ENCODE results near the gene RHOV. TPM values are rescaled to one million over a fixed set of nuclear protein-coding genes. Genes with fewer than 3 reads are reported as not detected.

The RHOV gene
- total RNA-seq, 2 experiments from 2014 or later = 0.29 to 0.53 TPM

GRCh38 chr15:40838756-40839155 lies 35.3 kb downstream of the RHOV start:
- H3K27me3 Mint-ChIP-seq = peaks cover 3% of the 10 kb centered on the region
- POLR2A ChIA-PET = no interaction called here

GRCh38 chr15:40836020-40836419 lies 38.0 kb downstream of the RHOV start:
- no peaks in the 10 kb centered on the region for H3K36me3 Mint-ChIP-seq
- CTCF ChIA-PET = no interaction called here
- H3K9me3 Mint-ChIP-seq = no peaks in the 10 kb centered on the region
- DNase-seq = no peak
- POLR2A ChIA-PET = no interaction called here
- no peaks in the 10 kb centered on the region for H3K4me1 Mint-ChIP-seq (ENCODE audit: low read depth)
- no peaks in the 10 kb centered on the region for H3K27me3 Mint-ChIP-seq
- no peak overlapping the region for H3K27ac Mint-ChIP-seq
- intact Hi-C loops (cut with micrococcal nuclease) = no loop called here
- H3K4me3 Mint-ChIP-seq = no peak overlapping the region

More at GRCh38 chr15:40838756-40839155, 35.3 kb downstream of the RHOV start:
- Mint-ChIP-seq H3K9me3 (no peaks in the 10 kb centered on the region), H3K36me3 (no peaks in the 10 kb centered on the region), H3K27ac (no peak overlapping the region), H3K4me1 (ENCODE audit: low read depth) (peaks cover 4% of the 10 kb centered on the region), H3K4me3 (no peak overlapping the region)
- intact Hi-C loops (cut with micrococcal nuclease) = no loop called here
- CTCF ChIA-PET = interaction anchor here (1.2 to 2.5 kb wide), 3 partner anchors 18 to 55 kb away, joined by 3 to 12 read pairs (median 4); partner anchors contain the start of gene VPS18
- DNase-seq = no peak

- H3K4me3 Mint-ChIP-seq = no peak overlapping the region
- no peak overlapping the region for H3K27ac Mint-ChIP-seq
- ChIA-PET CTCF (interaction anchor here (0.6 to 0.7 kb wide), 2 partner anchors 21 to 258 kb away, joined by 3 read pairs; no protein-coding TSS in a partner anchor), POLR2A (no interaction called here)
- no peaks in the 10 kb centered on the region for H3K27me3 Mint-ChIP-seq
- DNase-seq = no peak
- H3K36me3 Mint-ChIP-seq = no peaks in the 10 kb centered on the region
- intact Hi-C loops (cut with micrococcal nuclease) = no loop called here
- H3K4me1 Mint-ChIP-seq (ENCODE audit: low read depth) = no peaks in the 10 kb centered on the region
- H3K9me3 Mint-ChIP-seq = no peaks in the 10 kb centered on the region
These were observed 41.1 kb downstream of the RHOV start for GRCh38 chr15:40832903-40833302.

GRCh38 chr15:40831861-40832260 lies 42.2 kb downstream of the RHOV start:
- DNase-seq = no peak
- Mint-ChIP-seq H3K27ac (no peak overlapping the region), H3K9me3 (no peaks in the 10 kb centered on the region), H3K4me3 (no peak overlapping the region), H3K36me3 (no peaks in the 10 kb centered on the region), H3K4me1 (ENCODE audit: low read depth) (no peaks in the 10 kb centered on the region), H3K27me3 (no peaks in the 10 kb centered on the region)
- intact Hi-C loops (cut with micrococcal nuclease) = no loop called here
- ChIA-PET CTCF (no interaction called here), POLR2A (no interaction called here)

- no peaks in the 10 kb centered on the region for H3K9me3 Mint-ChIP-seq
- intact Hi-C loops (cut with micrococcal nuclease) = no loop called here
- ChIA-PET POLR2A (no interaction called here), CTCF (interaction anchor here (1.4 kb wide), 1 partner anchor 28 kb away, joined by 7 read pairs; no protein-coding TSS in a partner anchor)
- H3K27me3 Mint-ChIP-seq = no peaks in the 10 kb centered on the region
- no peaks in the 10 kb centered on the region for H3K36me3 Mint-ChIP-seq
- DNase-seq = no peak
- no peaks in the 10 kb centered on the region for H3K4me1 Mint-ChIP-seq (ENCODE audit: low read depth)
- H3K27ac Mint-ChIP-seq = no peak overlapping the region
- H3K4me3 Mint-ChIP-seq = no peak overlapping the region
These were observed 43.1 kb downstream of the RHOV start for GRCh38 chr15:40830884-40831283.

GRCh38 chr15:40829115-40829514 lies 44.9 kb downstream of the RHOV start:
- H3K4me1 Mint-ChIP-seq (ENCODE audit: low read depth) = no peaks in the 10 kb centered on the region
- POLR2A ChIA-PET = no interaction called here
- no peak overlapping the region for H3K4me3 Mint-ChIP-seq
- DNase-seq = no peak
- H3K36me3 Mint-ChIP-seq = no peaks in the 10 kb centered on the region
- no peaks in the 10 kb centered on the region for H3K9me3 Mint-ChIP-seq
- CTCF ChIA-PET = interaction anchor here (2.1 kb wide), 1 partner anchor 29 kb away, joined by 7 read pairs; no protein-coding TSS in a partner anchor
- no peak overlapping the region for H3K27ac Mint-ChIP-seq
- intact Hi-C loops (cut with micrococcal nuclease) = no loop called here
- no peaks in the 10 kb centered on the region for H3K27me3 Mint-ChIP-seq

GRCh38 chr15:40828447-40829036 lies 45.5 kb downstream of the RHOV start, which contains the start of gene PPP1R14D:
TSS of gene PPP1R14D (minus strand) at chr15:40828708. CDS start at chr15:40828641, 67 bp downstream.
- H3K4me1 Mint-ChIP-seq (ENCODE audit: low read depth) = no peaks in the 10 kb centered on the region
- H3K27ac Mint-ChIP-seq = no peak within 1 kb of the TSS
- ChIA-PET POLR2A (interaction anchor here (0.8 kb wide), 1 partner anchor 234 kb away, joined by 3 read pairs; no protein-coding TSS in a partner anchor), CTCF (interaction anchor here (1.0 to 2.1 kb wide), 2 partner anchors 30 to 76 kb away, joined by 4 to 7 read pairs; no protein-coding TSS in a partner anchor)
- H3K27me3 Mint-ChIP-seq = peaks cover 2% of the 10 kb centered on the region
- no peak for DNase-seq
- no peaks in the 10 kb centered on the region for H3K9me3 Mint-ChIP-seq
- H3K36me3 Mint-ChIP-seq = no peaks in the 10 kb centered on the region
- H3K4me3 Mint-ChIP-seq = no peak within 1 kb of the TSS
- intact Hi-C loops (cut with micrococcal nuclease) = no loop called here

GRCh38 chr15:40826423-40827075 lies 47.5 kb downstream of the RHOV start:
- POLR2A ChIA-PET = interaction anchor here (0.5 kb wide), 1 partner anchor 9 kb away, joined by 3 read pairs; no protein-coding TSS in a partner anchor
- intact Hi-C loops (cut with micrococcal nuclease) = no loop called here
- DNase-seq = no peak
- Mint-ChIP-seq H3K27ac (no peak overlapping the region), H3K9me3 (no peaks in the 10 kb centered on the region), H3K27me3 (peaks cover 4% of the 10 kb centered on the region), H3K36me3 (no peaks in the 10 kb centered on the region), H3K4me3 (no peak overlapping the region), H3K4me1 (ENCODE audit: low read depth) (no peaks in the 10 kb centered on the region)
- CTCF ChIA-PET = no interaction called here

- CTCF ChIA-PET = no interaction called here
- DNase-seq = no peak
- POLR2A ChIA-PET = no interaction called here
- H3K27me3 Mint-ChIP-seq = peaks cover 4% of the 10 kb centered on the region
- H3K27ac Mint-ChIP-seq = no peak overlapping the region
- no peak overlapping the region for H3K4me3 Mint-ChIP-seq
- no peaks in the 10 kb centered on the region for H3K36me3 Mint-ChIP-seq
- intact Hi-C loops (cut with micrococcal nuclease) = no loop called here
- H3K9me3 Mint-ChIP-seq = no peaks in the 10 kb centered on the region
- no peaks in the 10 kb centered on the region for H3K4me1 Mint-ChIP-seq (ENCODE audit: low read depth)
These were observed 48.2 kb downstream of the RHOV start for GRCh38 chr15:40825661-40826422.

GRCh38 chr15:40823572-40824343 lies 50.3 kb downstream of the RHOV start:
- H3K4me3 Mint-ChIP-seq = no peak overlapping the region
- DNase-seq = no peak
- CTCF ChIA-PET = interaction anchor here (1.3 kb wide), 1 partner anchor 34 kb away, joined by 4 read pairs; no protein-coding TSS in a partner anchor
- peaks cover 4% of the 10 kb centered on the region for H3K27me3 Mint-ChIP-seq
- no peaks in the 10 kb centered on the region for H3K9me3 Mint-ChIP-seq
- no peaks in the 10 kb centered on the region for H3K36me3 Mint-ChIP-seq
- POLR2A ChIA-PET = no interaction called here
- H3K4me1 Mint-ChIP-seq (ENCODE audit: low read depth) = no peaks in the 10 kb centered on the region
- intact Hi-C loops (cut with micrococcal nuclease) = no loop called here
- H3K27ac Mint-ChIP-seq = no peak overlapping the region

Data from activated CD4-positive, alpha-beta memory T cell treated with anti-CD3 and anti-CD28 coated beads for 36 hours (primary cell).